Activated T-helper 1 cell treated with anti-CD3 and anti-CD28 coated beads, Interleukin-2, amount 50 U/mL, for 16 hours (primary cell): Measurements from ENCODE around the gene UBD.

ENCODE experiments used
- DNase-seq, 2 donors: peaks; one replicate each; pipeline ENCODE4 v3.0.0-alpha.2; 2020; ENCODE audit warnings: low read depth in 1 of 2, low spot score in 1 of 2

The UBD gene

GRCh38 chr6:29561606-29562181 lies 2.2 kb upstream of the UBD start:
- DNase-seq: no peak

GRCh38 chr6:29561091-29561490 lies 1.6 kb upstream of the UBD start:
- DNase-seq: no peak

- no peak for DNase-seq
Measured at GRCh38 chr6:29558439-29559079, 973 bp downstream of the UBD start.

GRCh38 chr6:29557320-29557719 lies 2.2 kb downstream of the UBD start:
- DNase-seq: no peak

GRCh38 chr6:29554764-29555163 lies 4.8 kb downstream of the UBD start:
- DNase-seq: no peak

GRCh38 chr6:29553268-29554057 lies 6.1 kb downstream of the UBD start:
- DNase-seq: no peak

- no peak for DNase-seq
Measured at GRCh38 chr6:29552512-29553051, 7.0 kb downstream of the UBD start.

- DNase-seq: no peak
Measured at GRCh38 chr6:29547573-29547972, 12.0 kb downstream of the UBD start.

GRCh38 chr6:29537714-29538403 lies 21.7 kb downstream of the UBD start:
- DNase-seq: no peak

GRCh38 chr6:29532320-29532951 lies 27.1 kb downstream of the UBD start:
- DNase-seq: no peak

- no peak for DNase-seq
Measured at GRCh38 chr6:29531668-29532067, 27.9 kb downstream of the UBD start.

GRCh38 chr6:29530671-29531310 lies 28.7 kb downstream of the UBD start:
- DNase-seq: no peak

GRCh38 chr6:29529956-29530355 lies 29.6 kb downstream of the UBD start:
- no peak for DNase-seq

- no peak for DNase-seq
Measured at GRCh38 chr6:29528988-29529560, 30.5 kb downstream of the UBD start.

GRCh38 chr6:29528300-29528931 lies 31.1 kb downstream of the UBD start:
- no peak for DNase-seq

- no peak for DNase-seq
Measured at GRCh38 chr6:29527564-29527963, 32.0 kb downstream of the UBD start.

GRCh38 chr6:29527126-29527525 lies 32.4 kb downstream of the UBD start:
- DNase-seq: no peak

- no peak for DNase-seq
Measured at GRCh38 chr6:29525311-29525639, 34.3 kb downstream of the UBD start.

GRCh38 chr6:29524444-29525310 lies 34.9 kb downstream of the UBD start:
- DNase-seq: no peak
